Activated T-cell treated with anti-CD3 and anti-CD28 coated beads, Interleukin-2, amount 50 U/mL, for 24 hours (primary cell): Measurements from ENCODE around the gene WDR54.

Experiments used
- DNase-seq: peaks from one replicate; pipeline ENCODE4 v3.0.0-alpha.2; 2020
- H3K27ac Mint-ChIP-seq: 2 replicates; pipeline ENCODE4 v1.8.0; 2020; ENCODE audit warnings: mild to moderate bottlenecking, mixed read lengths
- H3K27me3 Mint-ChIP-seq: 2 replicates; pipeline ENCODE4 v1.8.0; 2020; ENCODE audit warnings: mixed read lengths
- H3K36me3 Mint-ChIP-seq: 2 replicates; pipeline ENCODE4 v1.8.0; 2020; ENCODE audit warnings: low read depth, mixed read lengths
- H3K4me1 Mint-ChIP-seq: 2 replicates; pipeline ENCODE4 v1.8.0; 2020; ENCODE audit warnings: low read depth, mixed read lengths
- H3K4me3 Mint-ChIP-seq: 2 replicates; pipeline ENCODE4 v1.8.0; 2020; ENCODE audit warnings: mild to moderate bottlenecking, moderate library complexity, mixed read lengths
- H3K9me3 Mint-ChIP-seq: 2 replicates; pipeline ENCODE4 v1.8.0; 2020; ENCODE audit warnings: mixed read lengths

WDR54 gene, protein sequence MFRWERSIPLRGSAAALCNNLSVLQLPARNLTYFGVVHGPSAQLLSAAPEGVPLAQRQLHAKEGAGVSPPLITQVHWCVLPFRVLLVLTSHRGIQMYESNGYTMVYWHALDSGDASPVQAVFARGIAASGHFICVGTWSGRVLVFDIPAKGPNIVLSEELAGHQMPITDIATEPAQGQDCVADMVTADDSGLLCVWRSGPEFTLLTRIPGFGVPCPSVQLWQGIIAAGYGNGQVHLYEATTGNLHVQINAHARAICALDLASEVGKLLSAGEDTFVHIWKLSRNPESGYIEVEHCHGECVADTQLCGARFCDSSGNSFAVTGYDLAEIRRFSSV

GRCh38 chr2:74421221-74421870 lies at the start of gene WDR54, which contains the start of gene C2orf81:
TSS of gene WDR54 (plus strand) at chr2:74421730. CDS start at chr2:74422154, 424 bp downstream.
TSS of gene C2orf81 (minus strand) at chr2:74421619. CDS start at chr2:74421560, 59 bp downstream.
- Mint-ChIP-seq H3K9me3 (no peaks in the 10 kb centered on the region), H3K4me3 (peak within 1 kb of the TSS; percentile 98), H3K36me3 (peaks cover 29% of the 10 kb centered on the region), H3K4me1 (peaks cover 29% of the 10 kb centered on the region), H3K27me3 (no peaks in the 10 kb centered on the region), H3K27ac (peak within 1 kb of the TSS; percentile 99)
- peak; percentile 96 for DNase-seq

DNA sequence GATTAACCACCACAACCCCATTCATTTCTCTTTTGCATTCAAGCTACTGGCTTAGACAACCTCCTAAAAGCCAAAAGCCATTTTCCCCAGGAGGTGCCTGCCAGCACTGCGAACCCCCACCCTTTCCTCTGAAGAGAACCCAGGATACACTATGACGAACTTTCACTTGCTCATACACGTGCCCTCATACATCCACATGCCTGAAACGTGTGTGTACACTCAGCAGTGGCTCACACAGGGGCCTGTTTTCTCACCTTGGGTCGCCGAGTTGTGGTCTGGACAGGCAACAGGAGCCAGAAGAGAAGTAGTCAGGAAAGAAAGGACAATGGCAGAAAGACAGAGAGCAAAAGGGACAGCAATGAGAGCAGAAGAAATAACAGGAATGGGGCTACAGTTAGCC lies 48.9 kb upstream of the WDR54 start:
- Mint-ChIP-seq H3K27ac (no peak overlapping the region), H3K36me3 (peaks cover 74% of the 10 kb centered on the region), H3K4me3 (no peak overlapping the region), H3K27me3 (no peaks in the 10 kb centered on the region), H3K9me3 (no peaks in the 10 kb centered on the region), H3K4me1 (no peaks in the 10 kb centered on the region)
- DNase-seq, result no peak

GRCh38 chr2:74373221-74373676 lies 48.3 kb upstream of the WDR54 start:
- H3K4me1 Mint-ChIP-seq, result no peaks in the 10 kb centered on the region
- H3K27me3 Mint-ChIP-seq, result no peaks in the 10 kb centered on the region
- no peak overlapping the region for H3K27ac Mint-ChIP-seq
- H3K36me3 Mint-ChIP-seq, result peaks cover 73% of the 10 kb centered on the region
- no peaks in the 10 kb centered on the region for H3K9me3 Mint-ChIP-seq
- no peak overlapping the region for H3K4me3 Mint-ChIP-seq
- no peak for DNase-seq

- no peak overlapping the region for H3K27ac Mint-ChIP-seq
- peaks cover 72% of the 10 kb centered on the region for H3K36me3 Mint-ChIP-seq
- H3K4me1 Mint-ChIP-seq, result peaks cover 4% of the 10 kb centered on the region
These were observed 47.5 kb upstream of the WDR54 start for GRCh38 chr2:74373985-74374384.

GRCh38 chr2:74374509-74375205 lies 46.9 kb upstream of the WDR54 start:
- Mint-ChIP-seq H3K27me3 (no peaks in the 10 kb centered on the region), H3K27ac (no peak overlapping the region), H3K9me3 (no peaks in the 10 kb centered on the region), H3K4me1 (peaks cover 8% of the 10 kb centered on the region), H3K36me3 (peaks cover 66% of the 10 kb centered on the region), H3K4me3 (no peak overlapping the region)
- no peak for DNase-seq

More at GRCh38 chr2:74373985-74374384, 47.5 kb upstream of the WDR54 start:
- H3K27me3 Mint-ChIP-seq, result no peaks in the 10 kb centered on the region
- no peak for DNase-seq
- no peaks in the 10 kb centered on the region for H3K9me3 Mint-ChIP-seq
- H3K4me3 Mint-ChIP-seq, result no peak overlapping the region

- peaks cover 54% of the 10 kb centered on the region for H3K36me3 Mint-ChIP-seq
- H3K27me3 Mint-ChIP-seq, result no peaks in the 10 kb centered on the region
- H3K27ac Mint-ChIP-seq, result no peak overlapping the region
These were observed 45.7 kb upstream of the WDR54 start for GRCh38 chr2:74375838-74376237.

GRCh38 chr2:74378007-74378406 lies 43.5 kb upstream of the WDR54 start:
- H3K4me3 Mint-ChIP-seq, result no peak overlapping the region
- H3K4me1 Mint-ChIP-seq, result peaks cover 30% of the 10 kb centered on the region
- no peaks in the 10 kb centered on the region for H3K27me3 Mint-ChIP-seq
- H3K27ac Mint-ChIP-seq, result no peak overlapping the region
- peaks cover 47% of the 10 kb centered on the region for H3K36me3 Mint-ChIP-seq
- DNase-seq, result no peak
- no peaks in the 10 kb centered on the region for H3K9me3 Mint-ChIP-seq

More at GRCh38 chr2:74375838-74376237, 45.7 kb upstream of the WDR54 start:
- DNase-seq, result no peak
- Mint-ChIP-seq H3K4me3 (no peak overlapping the region), H3K9me3 (no peaks in the 10 kb centered on the region), H3K4me1 (peaks cover 19% of the 10 kb centered on the region)

- H3K9me3 Mint-ChIP-seq, result no peaks in the 10 kb centered on the region
- DNase-seq, result peak; percentile 39
- H3K27me3 Mint-ChIP-seq, result no peaks in the 10 kb centered on the region
- H3K4me1 Mint-ChIP-seq, result peaks cover 30% of the 10 kb centered on the region
- H3K4me3 Mint-ChIP-seq, result peak within 1 kb of the TSS; percentile 29
- H3K36me3 Mint-ChIP-seq, result peaks cover 44% of the 10 kb centered on the region
- H3K27ac Mint-ChIP-seq, result peak within 1 kb of the TSS; percentile 61
These were observed 41.4 kb upstream of the WDR54 start, which contains the start of gene DCTN1 for GRCh38 chr2:74379851-74380789. TSS of gene DCTN1 (minus strand) at chr2:74380311. CDS start at chr2:74380037, 274 bp downstream.

- Mint-ChIP-seq H3K9me3 (no peaks in the 10 kb centered on the region), H3K4me1 (peaks cover 30% of the 10 kb centered on the region), H3K4me3 (no peak overlapping the region)
These were observed 39.8 kb upstream of the WDR54 start for GRCh38 chr2:74381751-74382150.

GRCh38 chr2:74383254-74383653 lies 38.3 kb upstream of the WDR54 start:
- H3K36me3 Mint-ChIP-seq, result peaks cover 14% of the 10 kb centered on the region
- H3K27ac Mint-ChIP-seq, result no peak overlapping the region
- H3K9me3 Mint-ChIP-seq, result no peaks in the 10 kb centered on the region
- no peaks in the 10 kb centered on the region for H3K27me3 Mint-ChIP-seq
- H3K4me1 Mint-ChIP-seq, result peaks cover 30% of the 10 kb centered on the region
- no peak overlapping the region for H3K4me3 Mint-ChIP-seq
- DNase-seq, result no peak

More at GRCh38 chr2:74381751-74382150, 39.8 kb upstream of the WDR54 start:
- H3K27me3 Mint-ChIP-seq, result no peaks in the 10 kb centered on the region
- DNase-seq, result no peak
- H3K27ac Mint-ChIP-seq, result peak overlapping the region; percentile 31
- H3K36me3 Mint-ChIP-seq, result peaks cover 28% of the 10 kb centered on the region

- no peaks in the 10 kb centered on the region for H3K27me3 Mint-ChIP-seq
- H3K4me3 Mint-ChIP-seq, result no peak overlapping the region
- no peaks in the 10 kb centered on the region for H3K9me3 Mint-ChIP-seq
- peaks cover 25% of the 10 kb centered on the region for H3K4me1 Mint-ChIP-seq
- peak overlapping the region; percentile 10 for H3K27ac Mint-ChIP-seq
- peaks cover 8% of the 10 kb centered on the region for H3K36me3 Mint-ChIP-seq
- DNase-seq, result no peak
These were observed 37.5 kb upstream of the WDR54 start for GRCh38 chr2:74384051-74384450.

GRCh38 chr2:74385396-74385795 lies 36.1 kb upstream of the WDR54 start:
- Mint-ChIP-seq H3K27me3 (no peaks in the 10 kb centered on the region), H3K9me3 (no peaks in the 10 kb centered on the region), H3K4me1 (peaks cover 15% of the 10 kb centered on the region), H3K4me3 (no peak overlapping the region), H3K27ac (no peak overlapping the region), H3K36me3 (peaks cover 8% of the 10 kb centered on the region)
- DNase-seq, result no peak

GRCh38 chr2:74387346-74387745 lies 34.2 kb upstream of the WDR54 start:
- Mint-ChIP-seq H3K27me3 (no peaks in the 10 kb centered on the region), H3K9me3 (no peaks in the 10 kb centered on the region), H3K36me3 (peaks cover 6% of the 10 kb centered on the region), H3K27ac (no peak overlapping the region), H3K4me1 (peaks cover 6% of the 10 kb centered on the region), H3K4me3 (no peak overlapping the region)
- DNase-seq, result no peak

- peaks cover 5% of the 10 kb centered on the region for H3K27me3 Mint-ChIP-seq
- H3K9me3 Mint-ChIP-seq, result no peaks in the 10 kb centered on the region
- peaks cover 7% of the 10 kb centered on the region for H3K4me1 Mint-ChIP-seq
- H3K27ac Mint-ChIP-seq, result no peak overlapping the region
- no peak overlapping the region for H3K4me3 Mint-ChIP-seq
- peaks cover 6% of the 10 kb centered on the region for H3K36me3 Mint-ChIP-seq
- DNase-seq, result no peak
These were observed 30.9 kb upstream of the WDR54 start for GRCh38 chr2:74390606-74391005.
